ENCODE measurements around the gene FNDC10.
"Not testable (repeated sequence)": the region's sequence is repeated elsewhere in the genome, so short reads cannot be mapped to it uniquely, and the experiment has no call there.

Gene FNDC10

GRCh38 chr1:1599935-1600860 is at the start of gene FNDC10:
TSS of gene FNDC10 (minus strand) at chr1:1600135. CDS start at chr1:1600015, 120 bp downstream.
- DNase-seq: no peak

GRCh38 chr1:1648265-1648664 is 48.3 kb upstream of the FNDC10 start:
- not testable (repeated sequence) for DNase-seq

GRCh38 chr1:1647567-1648241 is 47.8 kb upstream of the FNDC10 start:
- not testable (repeated sequence) for DNase-seq

- not testable (repeated sequence) for DNase-seq
Observed at GRCh38 chr1:1646326-1646725, 46.4 kb upstream of the FNDC10 start.

- not testable (repeated sequence) for DNase-seq
Observed at GRCh38 chr1:1640711-1641461, 41.0 kb upstream of the FNDC10 start.

- not testable (repeated sequence) for DNase-seq
Observed at GRCh38 chr1:1640081-1640480, 40.1 kb upstream of the FNDC10 start.

GRCh38 chr1:1639368-1639767 is 39.4 kb upstream of the FNDC10 start:
- not testable (repeated sequence) for DNase-seq

- DNase-seq: not testable (repeated sequence)
Observed at GRCh38 chr1:1638528-1638927, 38.6 kb upstream of the FNDC10 start.

GRCh38 chr1:1637479-1637875 is 37.5 kb upstream of the FNDC10 start:
- DNase-seq: not testable (repeated sequence)

- DNase-seq: not testable (repeated sequence)
Observed at GRCh38 chr1:1636621-1637478, 36.9 kb upstream of the FNDC10 start.

- not testable (repeated sequence) for DNase-seq
Observed at GRCh38 chr1:1634613-1635012, 34.7 kb upstream of the FNDC10 start.

- DNase-seq: not testable (repeated sequence)
Observed at GRCh38 chr1:1633409-1633808, 33.5 kb upstream of the FNDC10 start.

- no peak for DNase-seq
Observed at GRCh38 chr1:1631782-1632420, 32.0 kb upstream of the FNDC10 start, which contains the start of gene MMP23B. TSS of gene MMP23B (plus strand) at chr1:1632173. CDS start at chr1:1632219, 46 bp downstream.

GRCh38 chr1:1630965-1631781 is 31.2 kb upstream of the FNDC10 start:
- DNase-seq: no peak

GRCh38 chr1:1630191-1630964 is 30.4 kb upstream of the FNDC10 start:
- DNase-seq: no peak

GRCh38 chr1:1629430-1630190 is 29.7 kb upstream of the FNDC10 start:
- no peak for DNase-seq

GRCh38 chr1:1628754-1629429 is 29.0 kb upstream of the FNDC10 start:
- no peak for DNase-seq
